Measurements from ENCODE around the gene TYR. TPM values are rescaled to one million over a fixed set of nuclear protein-coding genes. Genes with fewer than 3 reads are reported as not detected.

The TYR gene
- total RNA-seq, 1 experiment from 2014 or later = not detected

DNA sequence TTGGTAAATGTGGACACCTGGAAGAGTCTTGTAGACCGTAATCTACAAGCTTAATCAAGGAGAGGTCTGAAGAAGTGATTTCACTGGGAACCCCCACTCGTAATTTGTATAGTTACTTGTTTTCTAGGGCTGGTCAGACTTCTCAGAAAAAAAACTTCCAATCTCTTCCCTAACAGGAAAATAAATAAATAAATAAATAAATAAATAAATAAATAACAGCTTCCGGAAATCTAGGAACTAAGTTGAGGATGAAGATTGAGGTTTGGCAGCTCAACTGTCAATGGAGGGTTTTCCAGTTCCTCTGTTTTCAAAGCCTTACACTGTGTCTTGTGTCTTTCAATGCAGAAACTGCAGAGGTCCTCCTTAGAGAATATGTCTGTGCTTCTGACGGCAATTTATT lies 17.7 kb upstream of the TYR start:
- no peaks in the 10 kb centered on the region for H3K4me1 ChIP-seq (replicated peaks; ENCODE audit: insufficient read depth)
- no peak overlapping the region for H3K27ac ChIP-seq
- H2AFZ ChIP-seq = no peak overlapping the region
- no peaks in the 10 kb centered on the region for H3K79me2 ChIP-seq (ENCODE audit: low read depth)
- no peaks in the 10 kb centered on the region for H4K20me1 ChIP-seq (ENCODE audit: insufficient read depth)
- no peak for TF ChIP-seq EZH2 (IDR thresholded peaks at IDR 0.05; ENCODE audit: low read depth)
- TF ChIP-seq, protein P1, sequence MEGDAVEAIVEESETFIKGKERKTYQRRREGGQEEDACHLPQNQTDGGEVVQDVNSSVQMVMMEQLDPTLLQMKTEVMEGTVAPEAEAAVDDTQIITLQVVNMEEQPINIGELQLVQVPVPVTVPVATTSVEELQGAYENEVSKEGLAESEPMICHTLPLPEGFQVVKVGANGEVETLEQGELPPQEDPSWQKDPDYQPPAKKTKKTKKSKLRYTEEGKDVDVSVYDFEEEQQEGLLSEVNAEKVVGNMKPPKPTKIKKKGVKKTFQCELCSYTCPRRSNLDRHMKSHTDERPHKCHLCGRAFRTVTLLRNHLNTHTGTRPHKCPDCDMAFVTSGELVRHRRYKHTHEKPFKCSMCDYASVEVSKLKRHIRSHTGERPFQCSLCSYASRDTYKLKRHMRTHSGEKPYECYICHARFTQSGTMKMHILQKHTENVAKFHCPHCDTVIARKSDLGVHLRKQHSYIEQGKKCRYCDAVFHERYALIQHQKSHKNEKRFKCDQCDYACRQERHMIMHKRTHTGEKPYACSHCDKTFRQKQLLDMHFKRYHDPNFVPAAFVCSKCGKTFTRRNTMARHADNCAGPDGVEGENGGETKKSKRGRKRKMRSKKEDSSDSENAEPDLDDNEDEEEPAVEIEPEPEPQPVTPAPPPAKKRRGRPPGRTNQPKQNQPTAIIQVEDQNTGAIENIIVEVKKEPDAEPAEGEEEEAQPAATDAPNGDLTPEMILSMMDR (conservative IDR thresholded peaks at IDR 0.05) = no peak
- no peak overlapping the region for H3K4me2 ChIP-seq
- ChIA-PET POLR2A (ENCODE audit: unreplicated experiment) (no interaction called here), CTCF (no interaction called here)
- H3K4me3 ChIP-seq = no peak overlapping the region
- H3K27me3 ChIP-seq (ENCODE audit: insufficient read depth, low read depth) = no peaks in the 10 kb centered on the region
- no peak for DNase-seq
- no peaks in the 10 kb centered on the region for H3F3A ChIP-seq (ENCODE audit: insufficient read depth, low read depth)
- no peaks in the 10 kb centered on the region for H3K9me3 ChIP-seq (ENCODE audit: insufficient read depth, low read depth)
- intact Hi-C loops (cut with micrococcal nuclease; ENCODE audit: unreplicated experiment) = no loop called here
- BruUV-seq (replicated peaks) = no TSS peak
- H3K9me2 ChIP-seq (ENCODE audit: insufficient read depth) = 0 out of 2 replicates have a peak, but pooled peaks cover 4% of the 10 kb centered on the region
- H3K36me3 ChIP-seq (ENCODE audit: low read depth) = no peaks in the 10 kb centered on the region

DNA sequence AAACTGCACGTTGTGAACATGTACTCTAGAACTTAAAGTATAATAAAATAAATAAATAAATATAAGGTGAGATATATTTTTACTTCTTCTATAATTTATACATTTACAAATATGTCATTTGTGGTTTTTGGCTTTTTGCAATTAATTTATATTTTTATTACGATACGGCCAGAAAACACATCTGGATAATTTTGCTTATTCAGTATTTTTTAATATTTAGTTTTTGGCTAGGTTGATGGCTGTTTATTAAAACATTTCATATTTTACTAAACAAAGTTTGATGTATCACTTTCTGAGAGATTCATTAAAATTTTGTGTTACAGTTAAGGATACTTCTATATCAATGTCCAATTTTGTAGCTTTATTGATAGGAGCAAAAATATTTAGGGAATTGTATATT lies 15.7 kb upstream of the TYR start:
- BruUV-seq (replicated peaks) = no TSS peak
- POLR2A ChIA-PET (ENCODE audit: unreplicated experiment) = no interaction called here
- no peaks in the 10 kb centered on the region for H3K4me1 ChIP-seq (replicated peaks; ENCODE audit: insufficient read depth)
- intact Hi-C loops (cut with micrococcal nuclease; ENCODE audit: unreplicated experiment) = no loop called here
- no peaks in the 10 kb centered on the region for H3K27me3 ChIP-seq (ENCODE audit: insufficient read depth, low read depth)
- H3K79me2 ChIP-seq (ENCODE audit: low read depth) = no peaks in the 10 kb centered on the region
- H3F3A ChIP-seq (ENCODE audit: insufficient read depth, low read depth) = no peaks in the 10 kb centered on the region
- CTCF ChIA-PET = no interaction called here
- H3K4me2 ChIP-seq = no peak overlapping the region
- H4K20me1 ChIP-seq (ENCODE audit: insufficient read depth) = no peaks in the 10 kb centered on the region
- H3K4me3 ChIP-seq = no peak overlapping the region
- no peak for TF ChIP-seq EZH2 (IDR thresholded peaks at IDR 0.05; ENCODE audit: low read depth)
- TF ChIP-seq, protein P1 (conservative IDR thresholded peaks at IDR 0.05) = no peak
- no peaks in the 10 kb centered on the region for H3K9me3 ChIP-seq (ENCODE audit: insufficient read depth, low read depth)
- H2AFZ ChIP-seq = no peak overlapping the region
- DNase-seq = no peak
- H3K27ac ChIP-seq = no peak overlapping the region
- no peaks in the 10 kb centered on the region for H3K36me3 ChIP-seq (ENCODE audit: low read depth)
- 0 out of 2 replicates have a peak, but pooled peaks cover 4% of the 10 kb centered on the region for H3K9me2 ChIP-seq (ENCODE audit: insufficient read depth)

DNA sequence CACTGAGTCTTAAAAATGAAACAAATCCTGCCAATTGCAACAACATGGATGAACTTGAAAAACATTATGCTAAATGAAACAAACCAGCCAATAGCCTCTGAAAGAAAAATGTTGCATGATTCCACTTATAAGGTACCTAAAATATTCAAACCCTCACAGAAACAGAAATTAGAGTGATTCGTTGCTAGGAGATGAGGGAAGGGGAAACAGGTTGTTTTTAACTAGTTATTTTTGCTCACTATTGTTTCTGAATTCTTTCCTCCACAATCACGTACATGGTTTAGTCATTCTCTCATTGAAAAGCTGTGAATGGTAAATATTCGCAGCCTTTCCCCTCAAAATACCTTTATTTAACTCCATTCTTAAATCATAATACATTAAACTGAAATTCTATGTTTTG lies 14.0 kb upstream of the TYR start:
- POLR2A ChIA-PET (ENCODE audit: unreplicated experiment) = no interaction called here
- Histone ChIP-seq H3K27me3 (ENCODE audit: insufficient read depth, low read depth) (no peaks in the 10 kb centered on the region), H3K4me2 (no peak overlapping the region), H3K36me3 (ENCODE audit: low read depth) (no peaks in the 10 kb centered on the region), H3K27ac (no peak overlapping the region), H4K20me1 (ENCODE audit: insufficient read depth) (no peaks in the 10 kb centered on the region), H3F3A (ENCODE audit: insufficient read depth, low read depth) (no peaks in the 10 kb centered on the region), H3K79me2 (ENCODE audit: low read depth) (no peaks in the 10 kb centered on the region), H3K9me2 (ENCODE audit: insufficient read depth) (0 out of 2 replicates have a peak, but pooled peaks cover 4% of the 10 kb centered on the region), H3K9me3 (ENCODE audit: insufficient read depth, low read depth) (no peaks in the 10 kb centered on the region), H3K4me3 (no peak overlapping the region), H3K4me1 (replicated peaks; ENCODE audit: insufficient read depth) (no peaks in the 10 kb centered on the region), H2AFZ (no peak overlapping the region)
- CTCF ChIA-PET = no interaction called here
- DNase-seq = no peak
- BruUV-seq (replicated peaks) = no TSS peak
- intact Hi-C loops (cut with micrococcal nuclease; ENCODE audit: unreplicated experiment) = no loop called here
- no peak for TF ChIP-seq EZH2 (IDR thresholded peaks at IDR 0.05; ENCODE audit: low read depth)
- TF ChIP-seq, protein P1 (conservative IDR thresholded peaks at IDR 0.05) = no peak

Data from PC-9 (cell line).